Loucy (cell line): ENCODE results near the gene TLDC2.
"Not testable (repeated sequence)": the region's sequence is repeated elsewhere in the genome, so short reads cannot be mapped to it uniquely, and the experiment has no call there.

Source experiments
- H2AFZ ChIP-seq: fragments of 200-600 bp; sonication (generic); 2 replicates; pipeline ENCODE4 v1.6.0; 2016; ENCODE audit warnings: antibody characterized with exemption, mild to moderate bottlenecking, low read length, moderate library complexity
- H3F3A ChIP-seq: fragments of 200-600 bp; 2 replicates; pipeline ENCODE4 v1.6.0; 2016; ENCODE audit warnings: antibody characterized with exemption, low read depth, mild to moderate bottlenecking
- H3K27me3 ChIP-seq: fragments of 200-600 bp; sonication (generic); 2 replicates; pipeline ENCODE4 v1.6.1; 2014; ENCODE audit warnings: low read length, mild to moderate bottlenecking; ENCODE audit not compliant: insufficient read depth, poor library complexity, severe bottlenecking
- H3K36me3 ChIP-seq: fragments of 200-600 bp; sonication (generic); 2 replicates; pipeline ENCODE4 v1.6.1; 2016; ENCODE audit warnings: low read length; ENCODE audit not compliant: insufficient read depth
- H3K4me1 ChIP-seq: fragments of 200-600 bp; sonication (generic); 2 replicates; pipeline ENCODE4 v1.5.1; 2014; ENCODE audit warnings: low read length, mild to moderate bottlenecking; ENCODE audit not compliant: insufficient read depth, poor library complexity, severe bottlenecking
- H3K4me2 ChIP-seq: fragments of 200-600 bp; sonication (generic); 2 replicates; pipeline ENCODE4 v1.6.0; 2014; ENCODE audit warnings: antibody characterized with exemption, low read length, low read depth, mild to moderate bottlenecking; ENCODE audit not compliant: poor library complexity, severe bottlenecking
- H3K4me3 ChIP-seq: fragments of 200-600 bp; sonication (generic); 2 replicates; pipeline ENCODE4 v1.5.1; 2014; ENCODE audit warnings: low read length, mild to moderate bottlenecking, mixed read lengths; ENCODE audit not compliant: poor library complexity, severe bottlenecking
- H3K79me2 ChIP-seq: fragments of 200-600 bp; sonication (generic); 2 replicates; pipeline ENCODE4 v1.6.1; 2014; ENCODE audit warnings: low read length; ENCODE audit not compliant: insufficient read depth
- H3K9ac ChIP-seq: fragments of 200-600 bp; sonication (generic); 2 replicates; pipeline ENCODE4 v1.6.0; 2014; ENCODE audit warnings: mild to moderate bottlenecking, low read depth, low read length, moderate library complexity; ENCODE audit not compliant: poor library complexity, severe bottlenecking
- H3K9me2 ChIP-seq: fragments of 200-600 bp; sonication (generic); replicated peaks from 2 replicates; pipeline ENCODE4 v1.6.1; 2016; ENCODE audit warnings: low read depth, low read length, mixed read lengths
- H3K9me3 ChIP-seq: fragments of 200-600 bp; sonication (generic); 2 replicates; pipeline ENCODE4 v1.6.1; 2014; ENCODE audit warnings: mild to moderate bottlenecking, antibody characterized with exemption, low read length, low read depth; ENCODE audit not compliant: insufficient read depth
- H4K20me1 ChIP-seq: fragments of 200-600 bp; sonication (generic); 2 replicates; pipeline ENCODE4 v1.6.0; 2014; ENCODE audit warnings: antibody characterized with exemption, low read length, mild to moderate bottlenecking; ENCODE audit not compliant: insufficient read depth, poor library complexity, severe bottlenecking
- EZH2phosphoT487 ChIP-seq: fragments of 200-600 bp; IDR thresholded peaks from 2 replicates; pipeline ENCODE4 v1.6.1; 2018; ENCODE audit warnings: antibody characterized with exemption, mild to moderate bottlenecking, moderate library complexity, borderline replicate concordance
- TF ChIP-seq, protein P1 (sequence below): fragments of 200-600 bp; sonication (generic); conservative IDR thresholded peaks from 2 replicates; pipeline ENCODE4 v1.5.1; 2014; ENCODE audit warnings: mild to moderate bottlenecking, antibody characterized with exemption, low read length

TLDC2 gene

DNA sequence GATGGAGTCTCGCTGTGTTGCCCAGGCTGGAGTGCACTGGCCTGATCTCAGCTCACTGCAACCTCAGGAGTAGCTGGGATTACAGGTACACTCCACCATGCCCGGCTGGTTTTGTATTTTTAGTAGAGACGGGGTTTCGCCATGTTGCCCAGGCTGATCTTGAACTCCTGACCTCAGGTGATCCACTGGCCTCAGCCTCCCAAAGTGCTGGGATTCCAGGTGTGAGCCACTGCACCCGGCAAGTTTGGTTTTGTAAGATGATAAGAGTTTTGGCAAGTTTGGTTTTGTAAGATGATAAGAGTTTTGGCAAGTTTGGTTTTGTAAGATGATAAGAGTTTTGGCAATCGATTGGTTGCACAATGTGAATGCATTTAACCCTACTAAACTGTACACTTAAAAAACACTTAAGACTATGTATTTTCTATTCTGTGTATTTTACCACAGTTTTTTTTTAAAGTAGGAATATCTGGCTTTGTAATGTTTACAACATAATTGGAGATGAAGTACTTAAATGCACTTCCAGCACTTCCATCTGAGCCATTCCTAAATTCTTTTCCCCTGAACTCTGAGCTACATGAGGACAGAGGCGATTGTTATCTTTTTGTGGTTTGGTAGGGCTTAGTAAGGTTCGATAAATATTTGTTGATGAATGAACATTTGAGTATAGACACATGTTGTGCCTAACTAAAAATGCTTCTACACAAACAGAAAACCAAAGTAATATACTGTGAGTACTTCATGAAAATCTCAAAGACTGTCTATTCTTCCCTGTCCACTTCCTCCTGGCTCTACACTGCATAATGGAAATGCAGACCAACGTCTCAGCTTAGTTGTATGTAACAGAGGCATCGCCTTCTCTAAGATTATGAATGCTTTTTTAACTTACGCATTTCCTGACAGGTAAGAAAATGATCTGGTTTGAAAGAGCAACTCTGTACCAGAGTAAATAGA, 56.8 kb downstream of the TLDC2 start:
- no peak overlapping the region for H3K4me2 ChIP-seq
- H3K9me3 ChIP-seq, result no peaks in the 10 kb centered on the region
- no peaks in the 10 kb centered on the region for H3K27me3 ChIP-seq
- H3K79me2 ChIP-seq, result no peaks in the 10 kb centered on the region
- H3K9ac ChIP-seq, result no peak overlapping the region
- H2AFZ ChIP-seq, result no peak overlapping the region
- H3F3A ChIP-seq, result no peaks in the 10 kb centered on the region
- H3K4me1 ChIP-seq, result no peaks in the 10 kb centered on the region
- no peaks in the 10 kb centered on the region for H4K20me1 ChIP-seq
- no peak overlapping the region for H3K4me3 ChIP-seq
- H3K36me3 ChIP-seq, result no peaks in the 10 kb centered on the region
- TF ChIP-seq EZH2phosphoT487, result no peak
- TF ChIP-seq, protein P1, sequence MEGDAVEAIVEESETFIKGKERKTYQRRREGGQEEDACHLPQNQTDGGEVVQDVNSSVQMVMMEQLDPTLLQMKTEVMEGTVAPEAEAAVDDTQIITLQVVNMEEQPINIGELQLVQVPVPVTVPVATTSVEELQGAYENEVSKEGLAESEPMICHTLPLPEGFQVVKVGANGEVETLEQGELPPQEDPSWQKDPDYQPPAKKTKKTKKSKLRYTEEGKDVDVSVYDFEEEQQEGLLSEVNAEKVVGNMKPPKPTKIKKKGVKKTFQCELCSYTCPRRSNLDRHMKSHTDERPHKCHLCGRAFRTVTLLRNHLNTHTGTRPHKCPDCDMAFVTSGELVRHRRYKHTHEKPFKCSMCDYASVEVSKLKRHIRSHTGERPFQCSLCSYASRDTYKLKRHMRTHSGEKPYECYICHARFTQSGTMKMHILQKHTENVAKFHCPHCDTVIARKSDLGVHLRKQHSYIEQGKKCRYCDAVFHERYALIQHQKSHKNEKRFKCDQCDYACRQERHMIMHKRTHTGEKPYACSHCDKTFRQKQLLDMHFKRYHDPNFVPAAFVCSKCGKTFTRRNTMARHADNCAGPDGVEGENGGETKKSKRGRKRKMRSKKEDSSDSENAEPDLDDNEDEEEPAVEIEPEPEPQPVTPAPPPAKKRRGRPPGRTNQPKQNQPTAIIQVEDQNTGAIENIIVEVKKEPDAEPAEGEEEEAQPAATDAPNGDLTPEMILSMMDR, result no peak
- no peaks in the 10 kb centered on the region for H3K9me2 ChIP-seq

GRCh38 chr20:36933571-36933970, 57.6 kb downstream of the TLDC2 start:
- not testable (repeated sequence) for H3K27me3 ChIP-seq, H3K36me3 ChIP-seq

DNA sequence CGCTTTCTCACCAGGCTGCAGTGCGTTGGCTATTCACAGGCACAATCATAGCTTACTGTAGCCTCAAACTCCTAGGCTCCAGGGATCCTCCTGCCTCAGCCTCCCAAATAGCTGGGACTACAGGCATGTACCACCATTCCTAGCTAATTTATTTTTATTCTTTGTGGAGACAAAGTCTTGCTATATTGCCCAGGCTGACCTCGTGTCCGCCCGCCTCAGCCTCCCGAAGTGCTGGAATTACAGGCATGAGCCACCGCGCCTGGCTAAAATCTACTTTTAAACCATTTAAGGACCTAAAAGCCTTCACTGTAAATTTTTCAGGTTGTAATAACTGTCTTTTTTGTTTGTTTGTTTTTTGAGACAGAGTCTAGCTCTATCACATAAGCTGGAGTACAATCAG, 60.4 kb downstream of the TLDC2 start:
- Histone ChIP-seq H3K27me3 (no peaks in the 10 kb centered on the region), H4K20me1 (no peaks in the 10 kb centered on the region), H3K4me3 (no peak overlapping the region), H3K9me2 (no peaks in the 10 kb centered on the region), H3K36me3 (no peaks in the 10 kb centered on the region), H3K79me2 (no peaks in the 10 kb centered on the region), H3K4me1 (no peaks in the 10 kb centered on the region), H3K4me2 (no peak overlapping the region), H2AFZ (no peak overlapping the region), H3F3A (no peaks in the 10 kb centered on the region), H3K9ac (no peak overlapping the region), H3K9me3 (no peaks in the 10 kb centered on the region)
- TF ChIP-seq EZH2phosphoT487, result no peak
- TF ChIP-seq, protein P1, result no peak

More at GRCh38 chr20:36933571-36933970, 57.6 kb downstream of the TLDC2 start:
- H2AFZ ChIP-seq, H3K79me2 ChIP-seq, H3K9ac ChIP-seq, H3K4me1 ChIP-seq, H3K4me3 ChIP-seq, H4K20me1 ChIP-seq, H3K9me3 ChIP-seq, H3K9me2 ChIP-seq, H3F3A ChIP-seq, H3K4me2 ChIP-seq: not testable (repeated sequence)

DNA sequence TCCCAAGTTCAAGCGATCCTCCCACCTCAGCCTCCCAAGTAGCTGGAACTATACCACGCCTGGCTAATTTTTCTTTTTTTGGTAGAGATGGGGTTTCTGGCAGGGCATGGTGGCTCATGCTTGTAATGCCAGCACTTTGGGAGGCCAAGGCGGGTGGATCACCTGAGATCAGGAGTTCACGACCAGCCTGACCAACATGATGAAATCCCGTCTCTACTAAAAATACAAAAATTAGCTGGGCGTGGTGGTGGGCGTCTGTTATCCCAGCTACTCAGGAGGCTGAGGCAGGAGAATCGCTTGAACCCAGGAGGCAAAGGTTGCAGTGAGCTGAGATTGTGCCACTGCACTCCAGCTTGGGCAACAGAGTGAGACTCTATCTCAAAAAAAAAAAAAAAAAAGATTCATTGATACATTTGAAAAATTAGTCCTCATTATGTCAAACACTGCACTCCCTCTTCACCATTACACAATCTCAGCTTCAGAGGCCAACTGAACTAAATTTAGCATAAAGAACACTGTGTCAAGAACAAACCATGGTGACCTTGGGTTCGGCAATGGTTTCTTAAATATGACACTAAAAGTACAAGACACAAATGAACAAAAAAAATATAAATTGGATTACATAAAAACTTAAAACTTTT, 60.9 kb downstream of the TLDC2 start:
- not testable (repeated sequence) for H3K36me3 ChIP-seq

More for the DNA sequence above, 60.9 kb downstream of the TLDC2 start:
- H3K4me2 ChIP-seq, H3K9me2 ChIP-seq, H3K4me3 ChIP-seq, H2AFZ ChIP-seq, H3K4me1 ChIP-seq, H4K20me1 ChIP-seq, H3K9me3 ChIP-seq, H3K27me3 ChIP-seq, H3K9ac ChIP-seq, H3F3A ChIP-seq, H3K79me2 ChIP-seq: not testable (repeated sequence)
